Activated CD8-positive, alpha-beta memory T cell treated with anti-CD3 and anti-CD28 coated beads for 36 hours (primary cell): ENCODE data around the gene HERC2. TPM values are rescaled to one million over a fixed set of nuclear protein-coding genes. Genes with fewer than 3 reads are reported as not detected.
"Not testable (repeated sequence)": the region's sequence is repeated elsewhere in the genome, so short reads cannot be mapped to it uniquely, and the experiment has no call there.

Experiments used
- CTCF ChIA-PET: fragments of 350-600 bp; sonication (Branson Sonifier 250); formaldehyde crosslinking; loops from one replicate; lab custom pipeline; 2021; ENCODE audit warnings: antibody characterized with exemption; lab: Charles Lee
- POLR2A ChIA-PET: fragments of 350-600 bp; sonication (Branson Sonifier 250); formaldehyde crosslinking; loops from one replicate; lab custom pipeline; 2021; ENCODE audit warnings: antibody characterized with exemption; lab: Charles Lee
- total RNA-seq, 2 experiments: library from RNA; stranded (reverse); gene quantifications; one replicate each; pipeline ENCODE4 v1.2.3, GENCODE V29; 2021

HERC2 gene
- total RNA-seq, result 10 to 100 TPM; 31.3 to 32.8 TPM

DNA sequence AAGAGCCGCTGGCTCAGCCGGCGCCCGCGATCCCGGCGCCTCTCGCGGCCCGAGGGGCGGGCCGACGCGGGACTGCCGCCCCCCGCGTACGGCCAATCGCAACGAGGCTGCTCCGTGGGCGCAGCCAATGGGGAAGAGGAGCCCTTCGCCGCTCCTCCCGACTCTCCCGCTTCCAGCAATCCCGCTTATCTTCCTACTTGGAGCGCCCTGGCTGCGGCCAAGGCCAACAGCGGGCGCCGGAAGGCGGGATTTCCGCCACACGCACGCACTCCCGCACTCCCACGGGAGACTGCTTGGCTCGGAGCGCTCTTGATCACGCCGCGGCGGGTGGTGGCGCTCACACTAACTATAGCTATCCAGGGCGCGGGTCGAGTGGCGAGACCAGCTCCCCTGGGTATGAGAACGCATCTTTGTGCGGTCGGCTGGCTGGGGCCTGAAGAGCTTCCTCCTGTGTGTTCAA lies at the start of gene HERC2:
HERC2 (minus strand) TSS at position 51 of the 460 bp plus-strand sequence. CDS start 746 bp downstream, outside the sequence.
- CTCF ChIA-PET, POLR2A ChIA-PET: not testable (repeated sequence)

- CTCF ChIA-PET, POLR2A ChIA-PET: not testable (repeated sequence)
Measured at GRCh38 chr15:28365502-28365901, 43.5 kb upstream of the HERC2 start.

DNA sequence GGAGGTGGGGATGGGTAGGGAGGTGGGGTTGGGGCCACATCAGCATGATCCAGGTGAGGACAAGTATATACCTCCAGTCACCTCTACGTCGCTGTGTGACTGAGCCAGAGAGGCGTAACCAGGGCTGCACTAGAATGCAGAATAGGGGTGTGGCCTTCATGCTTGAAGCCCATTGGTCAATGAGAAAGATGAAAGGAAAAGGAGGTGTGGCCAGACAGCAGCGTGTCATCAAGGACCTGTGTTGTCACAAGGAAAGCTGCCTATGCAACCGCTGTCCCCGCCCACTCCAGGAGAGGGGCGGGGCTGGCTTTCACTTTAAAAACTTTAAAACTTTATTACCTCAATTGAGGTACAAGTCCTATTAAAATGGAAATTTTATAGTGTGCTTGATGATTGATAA lies 36.0 kb upstream of the HERC2 start, which contains the start of gene GOLGA6L24:
GOLGA6L24 (minus strand) TSS at position 101 of the 400 bp plus-strand sequence; CDS start at position 40, 61 bp downstream.
- CTCF ChIA-PET, POLR2A ChIA-PET: not testable (repeated sequence)

DNA sequence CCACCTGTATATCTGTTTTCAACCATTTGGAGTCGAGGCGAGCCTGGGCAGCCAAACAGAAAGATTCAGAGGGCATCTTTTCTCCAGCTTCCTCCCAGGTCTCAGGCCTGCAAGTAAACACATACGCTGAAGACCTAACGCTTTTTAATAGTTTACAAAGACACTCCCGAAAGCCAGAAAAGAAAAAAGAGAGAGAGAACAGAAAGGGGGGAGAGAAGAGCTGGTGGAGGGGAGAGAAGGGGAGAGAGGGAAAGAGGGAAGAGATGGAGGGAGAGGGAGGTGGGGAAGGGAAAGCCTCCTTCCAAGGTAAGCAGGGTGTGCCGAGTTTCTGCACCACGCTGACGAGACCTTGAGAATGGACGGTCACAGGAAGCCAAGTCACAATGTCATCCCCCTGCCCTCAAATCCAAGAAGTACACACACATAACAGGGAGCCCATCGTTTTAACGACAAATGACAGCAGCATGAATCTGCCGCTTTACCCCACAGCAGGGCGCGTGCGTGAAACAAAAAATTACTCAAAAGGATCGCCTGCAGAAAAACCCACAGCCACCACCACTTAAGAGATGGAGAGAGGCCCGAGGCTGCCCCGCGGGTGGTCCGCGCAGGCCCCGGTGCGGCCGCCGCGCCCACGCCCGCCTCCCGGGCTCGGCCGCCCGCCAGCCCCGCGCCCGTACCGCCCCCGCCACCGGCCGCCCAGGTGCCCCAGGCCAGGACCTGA lies 461 bp downstream of the HERC2 start:
- CTCF ChIA-PET, POLR2A ChIA-PET: not testable (repeated sequence)

DNA sequence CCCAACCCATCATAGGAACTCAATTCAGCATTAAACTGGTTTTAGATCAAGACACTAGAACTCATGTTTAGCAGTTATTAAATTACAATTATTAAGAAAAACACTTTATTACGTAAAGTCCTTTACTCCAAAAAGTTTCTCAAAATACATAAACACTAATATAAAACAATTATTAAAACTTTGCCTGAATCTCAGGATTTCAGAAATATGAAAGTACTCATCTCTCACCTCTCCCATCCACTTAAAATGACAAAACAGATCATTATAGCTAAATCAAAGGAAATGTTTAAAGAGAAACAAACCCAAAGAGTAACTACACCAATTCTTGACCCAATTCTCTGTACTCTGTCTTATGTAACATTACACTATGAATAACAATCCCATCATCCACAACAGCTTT lies 2.3 kb downstream of the HERC2 start:
- CTCF ChIA-PET, POLR2A ChIA-PET: not testable (repeated sequence)

GRCh38 chr15:28318828-28319227 lies 3.2 kb downstream of the HERC2 start:
- POLR2A ChIA-PET, CTCF ChIA-PET: not testable (repeated sequence)

GRCh38 chr15:28318122-28318521 lies 3.9 kb downstream of the HERC2 start:
- CTCF ChIA-PET, result not testable (repeated sequence)

DNA sequence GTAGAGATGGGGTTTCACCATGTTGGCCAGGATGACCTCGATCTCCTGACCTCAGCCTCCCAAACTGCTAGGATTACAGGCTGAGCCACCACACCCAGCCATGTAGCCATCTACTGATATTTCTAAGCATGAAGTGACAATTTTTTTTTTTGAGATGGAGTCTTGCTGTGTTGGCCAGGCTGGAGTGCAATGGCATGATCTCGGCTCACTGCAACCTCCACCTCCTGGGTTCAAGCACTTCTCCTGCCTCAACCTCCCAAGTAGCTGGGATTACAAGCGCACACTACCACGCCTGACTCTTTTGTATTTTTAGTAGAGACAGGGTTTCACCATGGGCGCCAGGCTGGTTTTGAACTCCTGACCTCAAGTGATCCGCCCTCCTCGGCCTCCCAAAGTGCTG lies 5.0 kb downstream of the HERC2 start:
- CTCF ChIA-PET, POLR2A ChIA-PET: not testable (repeated sequence)

More at GRCh38 chr15:28318122-28318521, 3.9 kb downstream of the HERC2 start:
- POLR2A ChIA-PET, result not testable (repeated sequence)

GRCh38 chr15:28310454-28310853 lies 11.5 kb downstream of the HERC2 start:
- POLR2A ChIA-PET, CTCF ChIA-PET: not testable (repeated sequence)

DNA sequence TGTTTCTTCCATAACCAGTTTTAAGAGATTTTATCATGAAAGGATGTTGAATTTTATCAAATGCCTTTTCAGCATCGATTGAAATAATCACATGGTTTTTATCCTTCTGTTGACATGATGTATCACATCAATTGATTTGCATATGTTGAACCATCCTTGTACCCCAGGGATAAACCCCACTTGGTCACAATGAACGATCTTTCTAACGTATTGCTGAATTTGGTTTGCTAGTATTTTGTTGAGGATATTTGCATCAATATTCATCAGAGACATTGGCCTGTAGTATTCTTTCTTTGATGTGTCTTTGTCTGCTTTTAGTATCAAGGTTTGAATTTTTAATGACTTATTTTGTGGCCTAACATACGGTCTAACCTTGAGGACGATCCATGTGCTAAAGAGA lies 13.3 kb downstream of the HERC2 start:
- CTCF ChIA-PET, POLR2A ChIA-PET: not testable (repeated sequence)

DNA sequence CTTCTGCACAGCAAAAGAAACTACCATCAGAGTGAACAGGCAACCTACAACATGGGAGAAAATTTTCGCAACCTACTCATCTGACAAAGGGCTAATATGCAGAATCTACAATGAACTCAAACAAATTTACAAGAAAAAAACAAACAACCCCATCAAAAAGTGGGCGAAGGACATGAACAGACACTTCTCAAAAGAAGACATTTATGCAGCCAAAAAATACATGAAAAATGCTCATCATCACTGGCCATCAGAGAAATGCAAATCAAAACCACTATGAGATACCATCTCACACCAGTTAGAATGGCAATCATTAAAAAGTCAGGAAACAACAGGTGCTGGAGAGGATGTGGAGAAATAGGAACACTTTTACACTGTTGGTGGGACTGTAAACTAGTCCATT lies 16.3 kb downstream of the HERC2 start:
- POLR2A ChIA-PET, CTCF ChIA-PET: not testable (repeated sequence)

DNA sequence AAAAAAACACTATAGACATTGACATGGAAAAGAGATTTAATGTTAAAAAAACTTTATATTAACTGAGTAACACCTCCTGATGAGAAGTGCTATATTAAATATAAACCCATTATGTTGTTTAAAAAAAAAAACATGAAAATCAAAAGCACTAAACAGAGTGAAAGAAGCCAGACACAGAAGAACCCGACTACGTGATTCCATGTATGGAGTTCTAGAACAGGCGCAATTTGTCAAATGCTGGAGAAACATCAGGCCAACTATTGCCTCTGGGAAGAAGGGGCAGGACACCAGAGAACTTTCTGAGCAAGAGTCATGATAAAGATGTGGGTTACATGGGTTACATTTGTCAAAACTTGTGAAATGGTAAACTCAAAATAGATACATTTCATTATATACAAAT lies 24.5 kb downstream of the HERC2 start:
- CTCF ChIA-PET, POLR2A ChIA-PET: not testable (repeated sequence)

DNA sequence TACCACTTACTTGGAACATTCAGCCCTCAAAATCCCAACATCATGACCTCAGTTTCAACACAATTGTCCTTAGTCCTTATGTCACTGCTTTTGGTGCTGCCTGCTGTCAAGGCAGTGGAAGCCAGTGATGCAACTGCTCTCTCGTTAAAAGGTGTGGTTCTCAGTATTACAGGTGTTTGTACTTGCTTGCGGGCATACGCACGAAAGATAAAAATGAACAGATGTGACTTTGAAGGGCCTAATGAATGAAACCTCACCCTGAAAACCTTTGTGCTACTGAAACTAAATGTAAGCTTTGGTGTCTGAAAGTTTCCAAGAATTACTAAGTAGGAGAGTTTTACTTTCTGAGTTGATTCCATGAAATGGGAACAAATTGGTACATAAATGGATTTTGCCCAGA lies 25.2 kb downstream of the HERC2 start:
- CTCF ChIA-PET, POLR2A ChIA-PET: not testable (repeated sequence)

DNA sequence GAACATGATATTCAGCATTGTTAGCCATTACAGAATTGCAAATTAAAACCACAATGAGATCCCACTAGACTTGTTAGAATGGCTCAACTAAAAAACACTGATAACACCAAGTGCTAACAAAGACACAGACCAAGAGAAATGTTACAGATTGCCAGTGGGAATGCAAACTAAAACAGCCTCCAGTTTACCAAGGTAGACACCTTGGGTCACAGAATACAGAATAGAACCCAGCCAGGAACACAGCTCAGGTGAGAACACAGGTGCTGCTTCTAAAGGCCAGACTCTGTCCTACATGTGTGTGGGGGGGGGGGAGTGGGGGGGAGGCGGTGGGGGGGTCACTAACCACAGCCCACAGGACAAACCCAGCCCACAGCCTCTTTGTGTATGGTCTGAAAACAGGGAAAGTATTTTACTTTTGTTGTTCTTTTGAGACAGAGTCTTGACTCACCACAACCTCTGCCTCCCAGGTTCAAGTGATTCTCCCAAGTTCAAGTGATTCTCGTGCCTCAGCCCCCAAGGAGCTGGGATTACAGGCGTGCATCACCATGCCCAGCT lies 26.9 kb downstream of the HERC2 start:
- POLR2A ChIA-PET, CTCF ChIA-PET: not testable (repeated sequence)

DNA sequence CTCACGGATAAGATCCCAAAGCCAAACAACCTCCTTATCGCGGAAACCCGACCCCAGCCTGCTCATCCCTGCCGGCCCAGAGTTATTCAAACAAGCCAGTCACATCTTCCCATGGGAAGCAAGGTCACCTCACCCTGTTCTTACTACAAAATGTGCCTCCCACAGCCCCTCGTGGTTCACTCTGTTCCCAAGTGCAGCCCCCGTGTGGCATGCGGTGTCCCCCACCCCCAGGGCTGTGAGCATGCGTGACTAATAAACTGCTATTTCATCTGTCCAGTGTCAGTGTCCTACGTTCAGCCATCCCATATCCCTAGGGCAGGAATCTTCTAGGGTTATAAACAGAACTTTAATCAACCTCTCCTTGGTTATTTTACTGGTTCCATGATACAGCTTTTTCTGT lies 27.4 kb downstream of the HERC2 start:
- CTCF ChIA-PET, POLR2A ChIA-PET: not testable (repeated sequence)

DNA sequence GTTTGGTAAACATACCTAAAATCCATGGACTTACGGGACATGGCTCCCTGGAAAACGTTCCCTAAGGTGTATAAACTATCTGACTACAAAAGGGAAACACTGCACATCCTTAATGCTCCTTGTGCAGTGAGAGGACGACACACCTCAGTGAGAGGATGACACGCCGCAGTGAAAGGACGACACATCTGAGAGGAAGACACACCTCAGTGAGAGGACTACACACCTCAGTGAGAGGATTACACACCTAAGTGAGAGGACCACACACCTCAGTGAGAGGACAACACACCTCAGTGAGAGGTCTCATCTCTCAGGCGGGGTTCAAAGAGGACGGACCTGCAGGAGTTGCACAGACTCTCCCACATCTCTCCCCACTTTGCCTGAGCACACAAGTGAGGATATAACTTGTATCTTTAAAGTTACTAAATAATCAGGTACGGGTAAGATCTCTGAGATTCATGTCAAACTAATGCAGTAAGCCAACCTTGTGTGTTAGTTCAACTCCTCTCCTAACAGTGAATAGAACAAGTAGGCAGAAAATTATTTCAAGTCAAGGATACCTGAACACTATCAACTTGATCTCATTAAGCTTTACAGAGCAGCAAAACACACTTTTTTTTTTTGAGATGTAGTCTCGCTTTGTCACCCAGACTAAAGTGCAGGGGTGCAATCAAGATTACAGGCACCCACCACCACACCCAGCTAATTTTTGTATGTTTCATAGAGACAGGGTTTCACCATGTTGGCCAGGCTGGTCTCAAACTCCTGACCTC lies 32.1 kb downstream of the HERC2 start:
- CTCF ChIA-PET, result no interaction called here
- POLR2A ChIA-PET, result no interaction called here

GRCh38 chr15:28288830-28289693 lies 32.9 kb downstream of the HERC2 start:
- POLR2A ChIA-PET, CTCF ChIA-PET: not testable (repeated sequence)

DNA sequence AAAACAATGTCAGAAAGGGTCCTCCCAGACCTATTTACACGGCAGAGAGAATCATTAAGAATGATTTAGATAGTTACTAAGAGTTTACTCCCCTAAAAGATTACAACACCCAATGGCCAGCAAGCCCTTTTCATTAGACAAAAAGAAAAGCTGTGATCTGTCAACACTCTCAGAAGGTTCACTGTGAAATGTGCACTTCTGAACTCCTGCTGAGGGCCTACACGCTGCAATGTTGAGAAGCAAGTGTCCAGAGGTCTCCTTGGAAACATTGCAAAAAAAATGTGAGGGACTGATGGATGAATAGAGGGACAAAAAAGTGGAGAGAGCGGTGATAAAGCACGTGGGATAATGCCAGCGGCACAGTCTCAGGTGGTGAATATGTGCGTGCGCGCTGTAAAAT lies 35.3 kb downstream of the HERC2 start:
- CTCF ChIA-PET, POLR2A ChIA-PET: not testable (repeated sequence)

GRCh38 chr15:28286031-28286430 lies 35.9 kb downstream of the HERC2 start:
- ChIA-PET CTCF (no interaction called here), POLR2A (no interaction called here)
